PC-3 (cell line): ENCODE results near the gene CDK5RAP2.

Experiments
- CTCF ChIP-seq: fragments of 300-600 bp; sonication (generic); conservative IDR thresholded peaks from 2 replicates; pipeline ENCODE4 v1.5.1; 2017; ENCODE audit warnings: antibody characterized with exemption, low read depth, mild to moderate bottlenecking, low read length
- EZH2 ChIP-seq: fragments of 300-600 bp; sonication (generic); IDR thresholded peaks from one replicate; pipeline ENCODE4 v1.6.1; 2017; ENCODE audit warnings: antibody characterized with exemption, mild to moderate bottlenecking, low read length; ENCODE audit not compliant: unreplicated experiment

GRCh38 chr9:120454467-120454866 lies 125.5 kb downstream of the CDK5RAP2 start:
- TF ChIP-seq CTCF (no peak), EZH2 (no peak)
